Central memory CD8-positive, alpha-beta T cell (primary cell): Measurements from ENCODE around the gene TOMM22.
"Not testable (repeated sequence)": the region's sequence is repeated elsewhere in the genome, so short reads cannot be mapped to it uniquely, and the experiment has no call there.

Experiments used
- ATAC-seq: fragments of 150-1000 bp; cut with Tn5 transposase; replicated peaks from 2 replicates; pipeline ENCODE4 v1.10.0; 2022; ENCODE audit warnings: mild to moderate bottlenecking, moderate FRiP score, moderate number of reproducible peaks; ENCODE audit not compliant: poor library complexity, severe bottlenecking; ENCODE audit errors: extremely low read depth
- DNase-seq, 2 donors: peaks; one replicate each; pipeline ENCODE4 v3.0.0; 2021; ENCODE audit warnings: low spot score in 2 of 2
- H3K27ac Mint-ChIP-seq: one replicate; pipeline ENCODE4 v1.8.0; 2022; ENCODE audit warnings: low read depth, mild to moderate bottlenecking, moderate library complexity, mixed read lengths
- H3K27me3 Mint-ChIP-seq: one replicate; pipeline ENCODE4 v1.8.0; 2022; ENCODE audit warnings: mixed read lengths
- H3K36me3 Mint-ChIP-seq: one replicate; pipeline ENCODE4 v1.8.0; 2022; ENCODE audit warnings: mild to moderate bottlenecking, moderate library complexity, mixed read lengths; ENCODE audit not compliant: insufficient read depth
- H3K4me1 Mint-ChIP-seq: one replicate; pipeline ENCODE4 v1.8.0; 2022; ENCODE audit warnings: mixed read lengths
- H3K4me3 Mint-ChIP-seq: one replicate; pipeline ENCODE4 v1.8.0; 2022; ENCODE audit warnings: mild to moderate bottlenecking, moderate library complexity, mixed read lengths
- H3K9me3 Mint-ChIP-seq: one replicate; pipeline ENCODE4 v1.8.0; 2022; ENCODE audit warnings: mixed read lengths

The TOMM22 gene

DNA sequence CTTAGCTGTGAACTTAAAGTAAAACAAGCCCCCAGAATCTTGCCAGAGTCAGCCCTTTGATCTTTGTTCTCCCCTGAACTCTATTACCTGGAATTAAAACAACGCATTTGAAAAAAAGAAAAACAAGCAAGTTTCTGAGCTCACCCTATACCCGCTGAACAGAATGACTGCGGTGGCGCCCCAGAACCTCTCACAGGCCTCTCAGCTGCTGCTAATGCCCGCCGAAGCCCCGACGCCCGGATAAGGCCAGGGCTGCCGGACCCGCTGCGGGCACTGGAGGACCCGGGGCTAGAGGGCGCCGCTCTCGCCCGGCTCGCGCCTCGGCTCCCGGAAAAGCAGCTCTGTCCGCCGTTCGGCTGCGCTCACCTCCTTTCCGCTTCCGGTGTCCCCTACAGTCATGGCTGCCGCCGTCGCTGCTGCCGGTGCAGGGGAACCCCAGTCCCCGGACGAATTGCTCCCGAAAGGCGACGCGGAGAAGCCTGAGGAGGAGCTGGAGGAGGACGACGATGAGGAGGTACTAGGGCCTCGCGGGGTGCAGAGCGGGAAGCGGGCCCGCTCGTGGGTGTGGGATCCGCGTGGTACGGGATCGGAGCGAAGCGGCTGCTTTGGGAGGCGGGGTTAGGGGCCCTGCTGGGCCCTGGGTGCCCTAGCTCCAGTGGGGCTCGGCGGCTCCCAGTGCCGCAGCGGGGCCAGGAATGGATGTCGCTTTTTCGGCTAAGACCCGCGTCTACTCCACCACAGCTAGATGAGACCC is at the start of gene TOMM22:
TOMM22 (plus strand) TSS at position 376 of the 754 bp plus-strand sequence; CDS start at position 398, 22 bp downstream.
- peaks cover 16% of the 10 kb centered on the region for H3K4me1 Mint-ChIP-seq

GRCh38 chr22:38632528-38632927 is 49.2 kb upstream of the TOMM22 start:
- H3K9me3 Mint-ChIP-seq, result no peaks in the 10 kb centered on the region
- ATAC-seq (no peak), DNase-seq (no peak)
- H3K27ac Mint-ChIP-seq, result no peak overlapping the region
- peaks cover 31% of the 10 kb centered on the region for H3K27me3 Mint-ChIP-seq
- peaks cover 10% of the 10 kb centered on the region for H3K4me1 Mint-ChIP-seq
- no peak overlapping the region for H3K4me3 Mint-ChIP-seq
- peaks cover 2% of the 10 kb centered on the region for H3K36me3 Mint-ChIP-seq

More for the DNA sequence above, at the start of gene TOMM22:
- Mint-ChIP-seq H3K9me3 (no peaks in the 10 kb centered on the region), H3K27me3 (no peaks in the 10 kb centered on the region), H3K36me3 (peaks cover 34% of the 10 kb centered on the region), H3K27ac (peak within 1 kb of the TSS; percentile 98), H3K4me3 (peak within 1 kb of the TSS; percentile 95)
- ATAC-seq (peak; percentile 95), DNase-seq (peak; percentile 73 to 75)

DNA sequence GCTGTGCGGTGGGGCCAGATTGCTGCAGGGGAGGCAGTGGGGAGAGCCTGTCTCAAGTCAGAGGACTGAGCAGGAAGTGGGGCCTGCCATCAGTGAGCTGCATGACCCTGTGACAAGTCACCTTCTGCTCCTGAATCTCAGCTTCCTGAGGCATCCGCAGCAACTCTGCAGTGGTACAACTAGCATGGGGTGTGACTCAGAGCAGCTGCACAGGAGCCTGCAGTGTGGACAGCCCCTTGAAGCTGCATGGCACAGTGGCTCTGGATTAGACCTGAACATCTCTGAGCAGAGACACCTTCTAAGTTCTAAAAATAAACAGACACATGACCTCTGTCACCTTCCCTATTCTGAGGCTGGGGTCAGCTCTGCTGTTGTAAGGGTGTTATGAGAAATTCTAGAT is 43.5 kb upstream of the TOMM22 start:
- H3K27ac Mint-ChIP-seq, result no peak overlapping the region
- no peak overlapping the region for H3K4me3 Mint-ChIP-seq

DNA sequence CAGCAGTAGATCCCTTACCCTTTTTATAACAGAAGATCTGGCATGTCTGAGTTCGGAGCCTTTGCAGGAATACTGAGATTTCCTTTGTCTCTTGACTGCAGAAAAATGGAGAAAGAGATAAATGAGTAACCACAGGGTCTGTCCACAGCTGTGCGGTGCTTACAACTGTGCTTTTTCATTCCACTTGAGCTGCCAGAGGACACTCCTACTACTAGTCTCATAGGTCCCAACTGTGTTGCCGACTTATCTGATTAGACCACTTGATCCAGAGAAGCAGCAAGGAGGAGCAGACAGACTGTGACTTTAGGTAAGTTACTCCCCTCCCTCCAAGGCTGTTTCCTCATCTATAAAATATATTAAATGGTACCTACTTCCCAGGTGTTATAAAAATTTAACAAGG is 43.0 kb upstream of the TOMM22 start:
- Mint-ChIP-seq H3K4me1 (no peaks in the 10 kb centered on the region), H3K36me3 (peaks cover 2% of the 10 kb centered on the region), H3K4me3 (no peak overlapping the region), H3K9me3 (no peaks in the 10 kb centered on the region), H3K27me3 (peaks cover 26% of the 10 kb centered on the region), H3K27ac (no peak overlapping the region)
- DNase-seq, result no peak
- no peak for ATAC-seq

More for the DNA sequence above, 43.5 kb upstream of the TOMM22 start:
- ATAC-seq (no peak), DNase-seq (no peak)
- H3K27me3 Mint-ChIP-seq, result peaks cover 27% of the 10 kb centered on the region
- no peaks in the 10 kb centered on the region for H3K9me3 Mint-ChIP-seq
- peaks cover 2% of the 10 kb centered on the region for H3K36me3 Mint-ChIP-seq
- no peaks in the 10 kb centered on the region for H3K4me1 Mint-ChIP-seq

DNA sequence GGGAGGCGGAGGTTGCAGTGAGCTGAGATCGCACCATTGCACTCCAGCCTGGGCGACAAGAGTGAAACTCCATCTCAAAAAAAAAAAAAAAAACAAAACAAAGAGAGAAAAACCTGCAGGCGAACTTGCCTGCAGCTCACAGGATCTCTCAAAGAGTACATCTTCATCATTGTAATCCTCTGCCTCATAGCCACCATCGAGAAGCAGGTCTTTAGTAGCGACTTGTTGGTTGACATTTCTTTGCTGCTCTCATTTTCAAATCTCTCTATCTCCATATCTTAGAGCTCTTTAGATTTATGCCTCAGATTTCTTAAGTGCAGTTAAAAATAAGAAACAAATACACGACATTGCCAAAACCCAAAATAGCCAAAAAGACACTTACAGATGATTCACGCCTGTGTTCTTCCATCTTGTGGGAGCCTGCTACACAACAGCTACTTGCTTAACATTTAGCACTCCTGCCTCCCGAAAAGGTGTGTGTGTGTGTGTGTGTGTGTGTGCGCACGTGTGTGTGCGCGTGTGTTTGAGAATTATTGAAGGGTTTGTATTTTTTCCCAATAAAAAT is 40.2 kb upstream of the TOMM22 start:
- H3K4me1 Mint-ChIP-seq, result no peaks in the 10 kb centered on the region
- ATAC-seq (no peak), DNase-seq (no peak)
- peaks cover 26% of the 10 kb centered on the region for H3K27me3 Mint-ChIP-seq
- H3K4me3 Mint-ChIP-seq, result no peak overlapping the region
- H3K36me3 Mint-ChIP-seq, result peaks cover 2% of the 10 kb centered on the region
- no peaks in the 10 kb centered on the region for H3K9me3 Mint-ChIP-seq
- no peak overlapping the region for H3K27ac Mint-ChIP-seq

- not testable (repeated sequence) for ATAC-seq, DNase-seq, H3K9me3 Mint-ChIP-seq, H3K36me3 Mint-ChIP-seq, H3K27ac Mint-ChIP-seq, H3K4me3 Mint-ChIP-seq, H3K4me1 Mint-ChIP-seq
- peaks cover 26% of the 10 kb centered on the region for H3K27me3 Mint-ChIP-seq
Observed at GRCh38 chr22:38644245-38644644, 37.5 kb upstream of the TOMM22 start.

DNA sequence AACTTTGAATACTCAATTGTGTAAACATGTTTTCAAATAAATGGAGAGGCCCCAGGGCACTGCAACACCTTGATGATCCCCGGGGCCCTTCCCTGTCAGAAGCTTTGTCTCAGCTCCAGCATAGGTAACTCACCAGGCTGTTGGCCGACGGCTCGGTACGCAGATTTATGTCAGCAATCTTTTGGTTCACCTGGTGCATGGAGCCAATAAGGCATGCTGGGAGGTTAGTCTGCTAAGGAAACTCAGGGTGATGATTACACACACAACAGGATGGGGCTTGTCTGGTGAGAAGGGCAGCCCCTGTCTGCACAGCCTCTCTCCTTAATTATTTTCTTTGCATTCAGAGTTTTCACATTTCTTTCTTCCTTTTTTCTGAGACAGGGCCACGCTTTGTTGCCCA is 36.3 kb upstream of the TOMM22 start:
- H3K4me1 Mint-ChIP-seq, result no peaks in the 10 kb centered on the region
- no peak overlapping the region for H3K4me3 Mint-ChIP-seq
- peaks cover 2% of the 10 kb centered on the region for H3K36me3 Mint-ChIP-seq
- no peaks in the 10 kb centered on the region for H3K9me3 Mint-ChIP-seq
- peaks cover 21% of the 10 kb centered on the region for H3K27me3 Mint-ChIP-seq
- H3K27ac Mint-ChIP-seq, result no peak overlapping the region
- no peak for DNase-seq
- no peak for ATAC-seq

DNA sequence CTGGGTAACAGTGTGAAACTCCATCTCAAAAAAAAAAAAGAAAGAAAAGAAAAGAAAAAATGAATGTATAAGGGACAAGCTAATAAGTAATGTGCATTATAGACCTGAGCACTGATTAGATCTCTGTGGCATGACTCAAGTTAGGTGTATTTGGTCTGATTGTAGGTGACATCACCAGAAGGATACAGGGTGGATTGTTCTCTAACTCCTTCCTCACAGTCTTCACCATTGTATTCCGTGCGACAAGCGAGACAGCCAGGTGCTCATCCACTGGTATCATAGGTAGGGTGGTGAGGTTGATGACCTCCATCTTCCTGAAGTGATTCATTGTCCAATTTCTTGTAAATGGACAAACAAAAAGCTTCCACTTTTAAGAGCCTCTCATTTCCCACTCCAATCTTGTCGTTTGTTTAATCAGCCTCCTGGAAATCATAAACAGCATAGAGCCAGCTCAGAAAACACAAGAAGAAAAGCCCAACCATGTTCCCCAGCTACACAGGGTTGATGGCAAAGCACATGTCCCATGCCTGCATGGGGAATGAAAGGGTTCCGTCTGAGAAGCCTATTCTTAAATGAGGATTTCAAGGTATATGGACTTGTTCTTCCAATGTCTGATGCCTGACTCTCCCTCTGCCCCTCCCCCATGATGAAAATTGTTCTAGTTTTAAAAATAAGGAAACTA is 31.8 kb upstream of the TOMM22 start:
- no peak for DNase-seq
- Mint-ChIP-seq H3K36me3 (peaks cover 2% of the 10 kb centered on the region), H3K9me3 (no peaks in the 10 kb centered on the region), H3K4me3 (no peak overlapping the region), H3K27ac (no peak overlapping the region), H3K4me1 (no peaks in the 10 kb centered on the region), H3K27me3 (no peaks in the 10 kb centered on the region)
- no peak for ATAC-seq

- H3K4me1 Mint-ChIP-seq, result peaks cover 10% of the 10 kb centered on the region
- no peak overlapping the region for H3K4me3 Mint-ChIP-seq
- H3K9me3 Mint-ChIP-seq, result no peaks in the 10 kb centered on the region
- no peak for DNase-seq
- peaks cover 8% of the 10 kb centered on the region for H3K36me3 Mint-ChIP-seq
- no peaks in the 10 kb centered on the region for H3K27me3 Mint-ChIP-seq
- ATAC-seq, result no peak
- no peak overlapping the region for H3K27ac Mint-ChIP-seq
Observed at GRCh38 chr22:38652859-38653258, 28.9 kb upstream of the TOMM22 start.

DNA sequence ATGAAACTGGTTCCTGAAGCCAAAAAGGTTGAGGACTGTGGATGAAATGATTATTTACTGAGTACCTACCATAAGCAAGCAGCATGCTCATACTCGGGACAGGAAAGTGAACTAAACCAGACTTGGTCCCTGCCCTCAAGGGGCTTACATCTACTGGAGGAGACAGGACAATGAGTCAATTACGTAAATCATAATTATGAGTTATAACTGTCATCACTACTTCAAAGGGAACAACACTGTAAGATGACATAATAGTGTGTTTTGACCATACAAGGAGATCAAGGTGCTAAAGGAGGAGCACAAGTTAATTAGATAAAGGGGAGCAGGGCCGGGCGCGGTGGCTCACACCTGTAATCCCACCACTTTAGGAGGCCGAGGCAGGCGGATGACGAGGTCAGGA is 28.0 kb upstream of the TOMM22 start:
- no peak for ATAC-seq
- Mint-ChIP-seq H3K9me3 (no peaks in the 10 kb centered on the region), H3K27ac (no peak overlapping the region), H3K4me1 (peaks cover 14% of the 10 kb centered on the region), H3K4me3 (no peak overlapping the region), H3K27me3 (no peaks in the 10 kb centered on the region), H3K36me3 (peaks cover 8% of the 10 kb centered on the region)
- no peak for DNase-seq

GRCh38 chr22:38655519-38656255 is 26.1 kb upstream of the TOMM22 start:
- peak overlapping the region; percentile 94 for H3K4me3 Mint-ChIP-seq
- peaks cover 8% of the 10 kb centered on the region for H3K36me3 Mint-ChIP-seq
- no peak for DNase-seq
- peaks cover 14% of the 10 kb centered on the region for H3K4me1 Mint-ChIP-seq
- H3K27me3 Mint-ChIP-seq, result no peaks in the 10 kb centered on the region
- peak overlapping the region; percentile 99 for H3K27ac Mint-ChIP-seq
- ATAC-seq, result no peak
- H3K9me3 Mint-ChIP-seq, result no peaks in the 10 kb centered on the region

DNA sequence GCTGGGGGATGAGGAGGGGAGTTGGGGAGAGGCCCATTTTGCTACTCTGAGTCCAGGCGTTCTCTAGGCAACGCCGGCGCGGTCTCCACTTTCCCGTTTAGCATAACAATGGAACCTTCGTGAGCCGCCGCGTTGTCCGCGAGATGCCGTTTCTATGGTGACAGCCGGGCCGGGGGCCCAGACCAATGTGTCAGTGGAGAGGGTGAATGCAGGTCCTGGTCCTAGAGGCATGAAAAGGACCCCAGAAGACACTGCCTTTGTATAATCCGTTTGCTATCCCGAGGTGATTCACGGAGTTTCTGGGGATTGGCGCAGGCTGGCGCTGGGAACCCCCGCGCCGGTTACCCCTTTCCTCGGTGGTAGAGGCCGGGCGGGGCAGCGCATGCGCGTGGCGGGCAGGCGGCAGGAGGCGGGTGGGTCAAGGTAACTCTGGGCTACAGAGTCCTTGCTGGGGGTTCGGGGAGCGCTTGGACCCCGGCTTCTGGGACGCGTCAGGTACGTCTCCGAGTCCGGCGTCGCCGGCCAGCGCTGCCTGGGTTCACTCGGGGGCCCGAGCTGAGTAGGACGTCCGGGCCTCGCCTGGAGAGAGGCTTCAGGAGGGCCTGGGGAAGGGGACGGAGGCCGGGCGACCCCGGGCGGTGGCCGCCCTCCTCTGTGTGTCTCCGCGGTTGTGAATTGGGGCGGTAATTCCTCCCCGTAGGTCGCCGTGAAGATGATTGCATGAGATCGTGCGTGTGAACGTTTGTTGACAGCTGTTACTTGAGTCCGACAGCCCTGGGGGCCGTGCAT is 25.3 kb upstream of the TOMM22 start, which contains the start of the genes CBY1 and FAM227A:
CBY1 (plus strand) TSS at position 383 of the 789 bp plus-strand sequence. CDS start 11,417 bp downstream, outside the sequence.
FAM227A (minus strand) TSS at position 137 of the 789 bp plus-strand sequence. CDS start 6,224 bp downstream, outside the sequence.
- H3K36me3 Mint-ChIP-seq, result peaks cover 9% of the 10 kb centered on the region
- H3K27me3 Mint-ChIP-seq, result no peaks in the 10 kb centered on the region
- peak within 1 kb of the TSS; percentile 99 for H3K27ac Mint-ChIP-seq
- peaks cover 14% of the 10 kb centered on the region for H3K4me1 Mint-ChIP-seq
- peak within 1 kb of the TSS; percentile 94 for H3K4me3 Mint-ChIP-seq
- H3K9me3 Mint-ChIP-seq, result no peaks in the 10 kb centered on the region
- DNase-seq (peak; percentile 82 to 87), ATAC-seq (peak; percentile 80)
